H1 (cell line): ENCODE data around the gene KCNQ1. TPM values are rescaled to one million over a fixed set of nuclear protein-coding genes. Genes with fewer than 3 reads are reported as not detected.

Experiments
- CTCF ChIA-PET: fragments of 300-600 bp; sonication (Branson Sonifier 250); formaldehyde crosslinking; loops from one replicate; lab custom pipeline; 2021; ENCODE audit not compliant: partially characterized antibody; lab: Charles Lee
- POLR2A ChIA-PET: fragments of 300-600 bp; sonication (Branson Sonifier 250); formaldehyde crosslinking; loops from one replicate; lab custom pipeline; 2021; ENCODE audit warnings: inconsistent platforms; ENCODE audit not compliant: partially characterized antibody; lab: Charles Lee
- DNase-seq, 2 experiments: peaks; one replicate each; pipeline versions ENCODE4 v3.0.0 to v3.0.0-alpha.2; 2010 to 2022; ENCODE audit warnings: low spot score in 2 of 2, low read depth in 1 of 2, mixed read lengths in 1 of 2
- FAIRE-seq: peaks from 2 replicates; lab custom pipeline; 2011; peaks lifted over from hg19 to GRCh38; lab: Jason Lieb, UNC
- H2AFZ ChIP-seq: 2 replicates; pipeline ENCODE4 v1.8.1; 2012; ENCODE audit warnings: low read length, inconsistent platforms
- H2AK5ac ChIP-seq: 2 replicates; pipeline ENCODE4 v1.6.1; 2013; ENCODE audit warnings: low read depth, low read length
- H2BK120ac ChIP-seq: replicated peaks from 2 replicates; pipeline ENCODE3; 2013; ENCODE audit warnings: low read depth, low read length, inconsistent platforms
- H2BK12ac ChIP-seq: 2 replicates; pipeline ENCODE4 v1.6.1; 2013; ENCODE audit warnings: low read depth, low read length
- H2BK15ac ChIP-seq: 2 replicates; pipeline ENCODE4 v1.6.1; 2013; ENCODE audit warnings: low read length
- H2BK20ac ChIP-seq: 2 replicates; pipeline ENCODE4 v1.6.1; 2013; ENCODE audit warnings: low read length
- H2BK5ac ChIP-seq: 2 replicates; pipeline ENCODE4 v1.6.1; 2013; ENCODE audit warnings: low read depth, low read length
- H3K14ac ChIP-seq: 2 replicates; pipeline ENCODE4 v1.6.1; 2013; ENCODE audit warnings: inconsistent platforms; ENCODE audit not compliant: insufficient read length
- H3K18ac ChIP-seq: 2 replicates; pipeline ENCODE4 v1.6.1; 2013; ENCODE audit warnings: low read length; ENCODE audit errors: extremely low read depth
- H3K23ac ChIP-seq: 2 replicates; pipeline ENCODE4 v1.6.1; 2013; ENCODE audit warnings: inconsistent platforms; ENCODE audit not compliant: insufficient read length
- H3K23me2 ChIP-seq: 2 replicates; pipeline ENCODE4 v1.6.1; 2013; ENCODE audit warnings: low read depth, low read length
- H3K27ac ChIP-seq: 2 replicates; pipeline ENCODE4 v1.6.1; 2011; ENCODE audit warnings: low read depth, low read length, inconsistent platforms
- H3K27me3 ChIP-seq, 4 experiments: replicated peaks in 1 of 4; 1 replicate in 1 of 4; 2 replicates in 3 of 4; pipeline versions ENCODE4 v1.6.1 to v1.8.1; 2011 to 2013; ENCODE audit warnings: low read length in 3 of 4, mild to moderate bottlenecking in 3 of 4, inconsistent platforms in 2 of 4, mixed read lengths in 2 of 4, moderate library complexity in 1 of 4; ENCODE audit not compliant: control insufficient read depth in 3 of 4, insufficient read depth in 3 of 4; ENCODE audit errors: extremely low read depth in 1 of 4
- H3K36me3 ChIP-seq, 4 experiments: 2 replicates each; pipeline versions ENCODE4 v1.6.1 to v1.8.1; 2011 to 2013; ENCODE audit warnings: mild to moderate bottlenecking in 4 of 4, low read length in 3 of 4, moderate library complexity in 2 of 4, control low read depth in 1 of 4, inconsistent platforms in 1 of 4; ENCODE audit not compliant: insufficient read depth in 4 of 4, control insufficient read depth in 2 of 4
- H3K4ac ChIP-seq: replicated peaks from 2 replicates; pipeline ENCODE3; 2013; ENCODE audit warnings: low read length, low read depth, mixed read lengths, inconsistent platforms; ENCODE audit not compliant: insufficient read length
- H3K4me1 ChIP-seq, 4 experiments: replicated peaks in 1 of 4; 1 replicate in 1 of 4; 2 replicates in 3 of 4; pipeline versions ENCODE4 v1.6.1 to v1.8.1; 2011 to 2013; ENCODE audit warnings: low read length in 3 of 4, inconsistent platforms in 2 of 4, mixed read lengths in 1 of 4; ENCODE audit not compliant: insufficient read depth in 4 of 4, control insufficient read depth in 3 of 4
- H3K4me2 ChIP-seq, 2 experiments: 2 replicates each; pipeline versions ENCODE4 v1.6.1 to v1.8.1; 2011 to 2013; ENCODE audit warnings: low read depth in 2 of 2, low read length in 2 of 2, control low read depth in 1 of 2, inconsistent platforms in 1 of 2, mild to moderate bottlenecking in 1 of 2; ENCODE audit not compliant: insufficient read depth in 1 of 2
- H3K4me3 ChIP-seq, 4 experiments: fragments of 200-600, 300-600 bp in 1 of 4; sonication (generic), shearing (Covaris generic), sonication (Bioruptor Twin) in 1 of 4; 2 replicates each; pipeline versions ENCODE4 v1.5.1 to v1.8.1; 2011 to 2016; ENCODE audit warnings: low read length in 4 of 4, low read depth in 3 of 4, control low read depth in 2 of 4, inconsistent platforms in 2 of 4, mild to moderate bottlenecking in 2 of 4, mixed read lengths in 1 of 4, moderate library complexity in 1 of 4; ENCODE audit not compliant: insufficient read depth in 2 of 4; ENCODE audit errors: extremely low read depth in 1 of 4
- H3K56ac ChIP-seq: replicated peaks from 2 replicates; pipeline ENCODE3; 2013; ENCODE audit warnings: low read depth, mild to moderate bottlenecking, mixed read lengths, low read length, inconsistent platforms; ENCODE audit not compliant: insufficient read length
- H3K79me1 ChIP-seq: 2 replicates; pipeline ENCODE4 v1.6.1; 2013; ENCODE audit warnings: low read depth, low read length, control low read depth
- H3K79me2 ChIP-seq, 2 experiments: 2 replicates each; pipeline versions ENCODE4 v1.6.1 to v1.8.1; 2012 to 2013; ENCODE audit warnings: low read length in 2 of 2, mild to moderate bottlenecking in 2 of 2, inconsistent platforms in 1 of 2; ENCODE audit not compliant: insufficient read depth in 2 of 2, control insufficient read depth in 1 of 2
- H3K9ac ChIP-seq, 4 experiments: replicated peaks in 1 of 4; 1 replicate in 1 of 4; 2 replicates in 3 of 4; pipeline versions ENCODE4 v1.6.1 to v1.8.1; 2011 to 2013; ENCODE audit warnings: low read depth in 3 of 4, low read length in 3 of 4, control low read depth in 2 of 4, mild to moderate bottlenecking in 2 of 4, moderate library complexity in 2 of 4, inconsistent platforms in 1 of 4; ENCODE audit errors: extremely low read depth in 1 of 4
- H3K9me3 ChIP-seq, 2 experiments: 2 replicates each; pipeline versions ENCODE4 v1.6.1 to v1.8.1; 2012 to 2013; ENCODE audit warnings: mild to moderate bottlenecking in 2 of 2, moderate library complexity in 2 of 2, control low read depth in 1 of 2, inconsistent platforms in 1 of 2, low read depth in 1 of 2, low read length in 1 of 2, mixed read lengths in 1 of 2; ENCODE audit not compliant: insufficient read depth in 2 of 2
- H4K20me1 ChIP-seq, 2 experiments: replicated peaks in 1 of 2; 2 replicates each; pipeline versions ENCODE3 to v1.8.1; 2011 to 2013; ENCODE audit warnings: inconsistent platforms in 2 of 2, low read length in 2 of 2, mild to moderate bottlenecking in 1 of 2; ENCODE audit not compliant: insufficient read depth in 2 of 2, control insufficient read depth in 1 of 2
- H4K5ac ChIP-seq: 2 replicates; pipeline ENCODE4 v1.6.1; 2013; ENCODE audit warnings: low read length, low read depth, mixed read lengths, inconsistent platforms; ENCODE audit not compliant: insufficient read length
- H4K8ac ChIP-seq: 2 replicates; pipeline ENCODE4 v1.8.0; 2013; ENCODE audit warnings: mild to moderate bottlenecking, moderate library complexity, low read length, inconsistent platforms; ENCODE audit not compliant: insufficient read depth; ENCODE audit errors: extremely low read depth
- H4K91ac ChIP-seq: replicated peaks from 2 replicates; pipeline ENCODE3; 2013; ENCODE audit warnings: low read length, mixed read lengths, inconsistent platforms; ENCODE audit not compliant: insufficient read length
- BACH1 ChIP-seq: IDR thresholded peaks from 2 replicates; pipeline ENCODE4 v1.6.1; 2012; ENCODE audit warnings: low read length, improper control_type of control experiment
- POLR2AphosphoS5 ChIP-seq: IDR thresholded peaks from 2 replicates; pipeline ENCODE4 v1.6.1; 2011; ENCODE audit warnings: low read depth, low read length
- SIRT6 ChIP-seq: IDR thresholded peaks from one replicate; pipeline ENCODE4 v1.7.1; 2012; ENCODE audit warnings: low read length, inconsistent platforms
- WGBS, 2 experiments: shearing (Covaris generic) in 1 of 2; methylation state at CpG; one replicate each; pipeline versions ENCODE4 v1.1.6 to v1.1.7; 2013 to 2015; ENCODE audit warnings: low lambda C conversion rate in 2 of 2, mixed read lengths in 2 of 2, inconsistent platforms in 1 of 2, low coverage in 1 of 2, missing lambda C conversion rate in 1 of 2; ENCODE audit not compliant: insufficient replicate concordance in 2 of 2, insufficient coverage in 1 of 2, insufficient read length in 1 of 2; ENCODE audit errors: extremely low coverage in 1 of 2, missing lambda C conversion rate in 1 of 2; 5-methylcytosine and 5-hydroxymethylcytosine counted together
- polyA plus RNA-seq, 7 experiments: library from polyadenylated mRNA; depleted of rRNA in 3 of 7; stranded (reverse) in 5 of 7; unstranded in 2 of 7; fragments of >200 nt in 5 of 7; fragments of 200-250 nt in 2 of 7; gene quantifications; 1 replicate in 5 of 7; 2 replicates in 1 of 7; 4 replicates in 1 of 7; pipeline versions ENCODE4 v1.2.1 to v1.2.3, GENCODE V29; 2011 to 2013; ENCODE audit warnings: missing spikeins in 2 of 7, mixed read lengths in 2 of 7
- total RNA-seq: library from RNA; stranded (reverse); fragmentation: NEBNext Ultra II Directional; extraction: Animal tissue kit (Norgen Biotek cat#: 25700); gene quantifications from 2 replicates; pipeline ENCODE4 v1.2.1, GENCODE V29; 2021

KCNQ1 gene
- total and polyA plus RNA-seq, 2 of the 8 experiments (the other 6 are each of a cell fraction or from before 2014, with no cell fraction given), result 1.9 to 2.0 TPM

DNA sequence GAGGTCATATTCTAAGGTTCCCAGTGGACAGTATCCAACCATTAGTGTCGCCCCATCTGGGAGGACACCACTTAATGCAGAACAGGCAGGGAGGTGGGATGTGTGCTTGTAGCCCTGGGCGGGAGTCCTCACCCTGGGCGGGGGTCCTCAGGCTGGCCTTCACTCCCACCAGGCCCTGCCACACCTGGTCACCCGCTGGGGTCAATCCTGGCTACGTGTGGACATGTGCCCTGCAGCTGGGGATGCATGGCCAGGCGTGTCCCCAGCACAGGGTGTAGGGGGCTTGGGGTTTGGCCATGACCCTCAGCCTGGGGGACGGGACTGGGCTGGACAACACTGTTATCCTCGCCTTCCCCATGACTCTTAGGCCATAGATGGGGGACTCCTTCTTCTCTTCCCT is 19.3 kb upstream of the KCNQ1 start:
- H3K4me1 ChIP-seq, result no peaks in the 10 kb centered on the region
- DNase-seq, result no peak
- H3K23ac ChIP-seq, result no peak overlapping the region
- no peak overlapping the region for H3K4ac ChIP-seq
- H3K56ac ChIP-seq, result no peak overlapping the region
- no peak overlapping the region for H2BK120ac ChIP-seq
- H2BK15ac ChIP-seq, result no peak overlapping the region
- no peaks in the 10 kb centered on the region for H3K79me2 ChIP-seq
- H3K9me3 ChIP-seq, result no peaks in the 10 kb centered on the region; a peak in 1 of 4 replicates
- H3K4me3 ChIP-seq, result no peak overlapping the region
- no peak overlapping the region for H2BK5ac ChIP-seq
- H2BK20ac ChIP-seq, result no peak overlapping the region
- no peak overlapping the region for H3K27ac ChIP-seq
- no peaks in the 10 kb centered on the region for H3K79me1 ChIP-seq
- H3K36me3 ChIP-seq, result no peaks in the 10 kb centered on the region
- H4K5ac ChIP-seq, result no peak overlapping the region
- CTCF ChIA-PET, result interaction anchor here (0.8 to 11.5 kb wide), 5 partner anchors 11 to 464 kb away, joined by 3 to 359 read pairs (median 21); no protein-coding TSS in a partner anchor
- POLR2A ChIA-PET, result interaction anchor here (0.9 kb wide), 1 partner anchor 21 kb away, joined by 3 read pairs; no protein-coding TSS in a partner anchor
- peaks cover 15% of the 10 kb centered on the region; the same call in 1 of the 2 replicates for H3K23me2 ChIP-seq
- no peak overlapping the region for H4K8ac ChIP-seq
- H3K9ac ChIP-seq, result no peak overlapping the region
- H3K4me2 ChIP-seq, result no peak overlapping the region
- H3K18ac ChIP-seq, result no peak overlapping the region
- FAIRE-seq, result no peak
- H3K14ac ChIP-seq, result no peak overlapping the region
- H3K27me3 ChIP-seq, result peaks cover 0 to 8% (median 0%) of the 10 kb centered on the region in 4 experiments; a peak in 2 of 7 replicates
- WGBS, 2 experiments, result 77% methylated on average over 7 of the region's 8 CpGs; no CpG with 5 or more reads in 1 of the 2 experiments
- H2AFZ ChIP-seq, result no peak overlapping the region
- no peak overlapping the region for H2BK12ac ChIP-seq
- H2AK5ac ChIP-seq, result no peak overlapping the region
- peaks cover 0 to 17% of the 10 kb centered on the region in 2 experiments for H4K20me1 ChIP-seq
- no peak overlapping the region for H4K91ac ChIP-seq
- no peak for TF ChIP-seq SIRT6
- TF ChIP-seq BACH1, result no peak
- no peak for TF ChIP-seq POLR2AphosphoS5
